Measurements from ENCODE around the gene DAZAP2. TPM values are rescaled to one million over a fixed set of nuclear protein-coding genes. Genes with fewer than 3 reads are reported as not detected.

The DAZAP2 gene
- total and polyA plus RNA-seq, 9 of the 15 experiments (the other 6 are each of a cell fraction or from before 2014, with no cell fraction given), result 116 to 668 (median 227) TPM

GRCh38 chr12:51217968-51218606 lies 20.5 kb upstream of the DAZAP2 start, which contains the start of gene POU6F1 (continued):
- TF ChIP-seq NKRF (IDR thresholded peaks at IDR 0.05; ENCODE audit: borderline replicate concordance) (peak; percentile 74; the same call in 1 of the 2 replicates), NBN (IDR thresholded peaks at IDR 0.05; ENCODE audit: low read depth) (0 out of 2 replicates have a peak, but pooled peaks have one; percentile 18), CREB3L1 (IDR thresholded peaks at IDR 0.05; ENCODE audit: borderline replicate concordance, low read depth) (peak; percentile 48; the same call in 1 of the 2 replicates), CREB1 (IDR thresholded peaks at IDR 0.05) (no peak), CREB1 (CRISPR knock-in tag; IDR thresholded peaks at IDR 0.05) (0 out of 2 replicates have a peak, but pooled peaks have one; percentile 28), MAZ (CRISPR knock-in tag; conservative IDR thresholded peaks at IDR 0.05 in 1 of 2, IDR thresholded peaks at IDR 0.05 in 1 of 2) (peak; percentile 80 to 81), ATF3 (IDR thresholded peaks at IDR 0.05) (no peak), ATF3 (CRISPR knock-in tag; conservative IDR thresholded peaks at IDR 0.05) (no peak), NR2C2 (CRISPR knock-in tag; IDR thresholded peaks at IDR 0.05) (no peak), NR2C2 (tag; IDR thresholded peaks at IDR 0.05) (peak; percentile 48), POLR2H (tag; IDR thresholded peaks at IDR 0.05; ENCODE audit: low read depth) (peak; percentile 36; the same call in 1 of the 2 replicates), ZNF589 (CRISPR knock-in tag; IDR thresholded peaks at IDR 0.05; ENCODE audit: low read depth) (0 out of 2 replicates have a peak, but pooled peaks have one; percentile 76), HDAC1 (IDR thresholded peaks at IDR 0.05) (peak in 1 of 2 experiments; percentile 74; a peak in 2 of 4 replicates), SP2 (IDR thresholded peaks at IDR 0.05; ENCODE audit: extremely low read depth, low read depth, low read length, poor library complexity, severe bottlenecking) (no peak)
- TF ChIP-seq, protein P1, sequence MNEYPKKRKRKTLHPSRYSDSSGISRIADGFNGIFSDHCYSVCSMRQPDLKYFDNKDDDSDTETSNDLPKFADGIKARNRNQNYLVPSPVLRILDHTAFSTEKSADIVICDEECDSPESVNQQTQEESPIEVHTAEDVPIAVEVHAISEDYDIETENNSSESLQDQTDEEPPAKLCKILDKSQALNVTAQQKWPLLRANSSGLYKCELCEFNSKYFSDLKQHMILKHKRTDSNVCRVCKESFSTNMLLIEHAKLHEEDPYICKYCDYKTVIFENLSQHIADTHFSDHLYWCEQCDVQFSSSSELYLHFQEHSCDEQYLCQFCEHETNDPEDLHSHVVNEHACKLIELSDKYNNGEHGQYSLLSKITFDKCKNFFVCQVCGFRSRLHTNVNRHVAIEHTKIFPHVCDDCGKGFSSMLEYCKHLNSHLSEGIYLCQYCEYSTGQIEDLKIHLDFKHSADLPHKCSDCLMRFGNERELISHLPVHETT (CRISPR knock-in tag; conservative IDR thresholded peaks at IDR 0.05 in 1 of 2, IDR thresholded peaks at IDR 0.05 in 1 of 2), result 0 out of 4 replicates have a peak, but pooled peaks of 1 of the 2 experiments have one; percentile 22
- TF ChIP-seq, protein P2, sequence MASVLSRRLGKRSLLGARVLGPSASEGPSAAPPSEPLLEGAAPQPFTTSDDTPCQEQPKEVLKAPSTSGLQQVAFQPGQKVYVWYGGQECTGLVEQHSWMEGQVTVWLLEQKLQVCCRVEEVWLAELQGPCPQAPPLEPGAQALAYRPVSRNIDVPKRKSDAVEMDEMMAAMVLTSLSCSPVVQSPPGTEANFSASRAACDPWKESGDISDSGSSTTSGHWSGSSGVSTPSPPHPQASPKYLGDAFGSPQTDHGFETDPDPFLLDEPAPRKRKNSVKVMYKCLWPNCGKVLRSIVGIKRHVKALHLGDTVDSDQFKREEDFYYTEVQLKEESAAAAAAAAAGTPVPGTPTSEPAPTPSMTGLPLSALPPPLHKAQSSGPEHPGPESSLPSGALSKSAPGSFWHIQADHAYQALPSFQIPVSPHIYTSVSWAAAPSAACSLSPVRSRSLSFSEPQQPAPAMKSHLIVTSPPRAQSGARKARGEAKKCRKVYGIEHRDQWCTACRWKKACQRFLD (CRISPR knock-in tag; IDR thresholded peaks at IDR 0.05), result peak; percentile 83

Measured in K562 (cell line).